HEK293 (cell line): ENCODE data around the gene LEUTX.

Experiments used
- KLF10 ChIP-seq: fragments of 450-650 bp; IDR thresholded peaks from 2 replicates; pipeline ENCODE4 v1.5.1; 2018; ENCODE audit warnings: missing biosample characterization, mild to moderate bottlenecking, missing genetic modification characterization
- KLF8 ChIP-seq: fragments of 450-650 bp; formaldehyde crosslinking; IDR thresholded peaks from 2 replicates; pipeline ENCODE4 v1.5.1; 2016; ENCODE audit warnings: missing biosample characterization, missing genetic modification characterization
- KLF9 ChIP-seq: fragments of 450-650 bp; formaldehyde crosslinking; IDR thresholded peaks from 2 replicates; pipeline ENCODE4 v1.5.1; 2016; ENCODE audit warnings: missing biosample characterization, missing genetic modification characterization, low read depth
- PBX3 ChIP-seq: sonication (generic); formaldehyde crosslinking; IDR thresholded peaks from 2 replicates; pipeline ENCODE4 v1.8.1; 2022; ENCODE audit warnings: mild to moderate bottlenecking, moderate library complexity, missing genetic modification reagents
- REPIN1 ChIP-seq: fragments of 450-650 bp; formaldehyde crosslinking; IDR thresholded peaks from 2 replicates; pipeline ENCODE4 v1.5.1; 2017; ENCODE audit warnings: missing biosample characterization, missing genetic modification characterization, low read depth
- SP3 ChIP-seq: fragments of 450-650 bp; formaldehyde crosslinking; IDR thresholded peaks from 2 replicates; pipeline ENCODE4 v1.5.1; 2016; ENCODE audit warnings: missing biosample characterization, missing genetic modification characterization
- TRIM28 ChIP-seq: IDR thresholded peaks from 2 replicates; pipeline ENCODE4 v1.6.1; 2011; ENCODE audit warnings: low read length, control low read depth, borderline replicate concordance
- YY1 ChIP-seq: fragments of 450-650 bp; formaldehyde crosslinking; IDR thresholded peaks from 2 replicates; pipeline ENCODE4 v1.5.1; 2018; ENCODE audit warnings: missing biosample characterization, missing genetic modification characterization
- ZBTB1 ChIP-seq: fragments of 450-650 bp; formaldehyde crosslinking; IDR thresholded peaks from 2 replicates; pipeline ENCODE4 v1.5.1; 2016; ENCODE audit warnings: missing biosample characterization, missing genetic modification characterization
- ZBTB7A ChIP-seq: fragments of 450-650 bp; formaldehyde crosslinking; IDR thresholded peaks from 2 replicates; pipeline ENCODE4 v1.5.1; 2016; ENCODE audit warnings: low read depth, missing biosample characterization, missing genetic modification characterization
- ZEB2 ChIP-seq: fragments of 450-650 bp; formaldehyde crosslinking; IDR thresholded peaks from 2 replicates; pipeline ENCODE4 v1.5.1; 2016; ENCODE audit warnings: missing biosample characterization, missing genetic modification characterization
- ZFP37 ChIP-seq: fragments of 450-650 bp; formaldehyde crosslinking; IDR thresholded peaks from 2 replicates; pipeline ENCODE4 v1.5.1; 2016; ENCODE audit warnings: missing biosample characterization, missing genetic modification characterization
- ZNF133 ChIP-seq: fragments of 450-650 bp; formaldehyde crosslinking; IDR thresholded peaks from 2 replicates; pipeline ENCODE4 v1.5.1; 2016; ENCODE audit warnings: missing biosample characterization, missing genetic modification characterization
- ZNF148 ChIP-seq: fragments of 450-650 bp; formaldehyde crosslinking; IDR thresholded peaks from 2 replicates; pipeline ENCODE4 v1.5.0; 2017; ENCODE audit warnings: missing biosample characterization, missing genetic modification characterization, borderline replicate concordance
- ZNF155 ChIP-seq: fragments of 450-650 bp; formaldehyde crosslinking; IDR thresholded peaks from 2 replicates; pipeline ENCODE4 v1.5.1; 2016; ENCODE audit warnings: missing biosample characterization, missing genetic modification characterization
- ZNF433 ChIP-seq: fragments of 450-650 bp; formaldehyde crosslinking; IDR thresholded peaks from 2 replicates; pipeline ENCODE4 v1.5.1; 2016; ENCODE audit warnings: missing biosample characterization, missing genetic modification characterization, low read depth
- ZNF449 ChIP-seq: fragments of 450-650 bp; formaldehyde crosslinking; IDR thresholded peaks from 2 replicates; pipeline ENCODE4 v1.5.1; 2017; ENCODE audit warnings: missing biosample characterization, mild to moderate bottlenecking, missing genetic modification characterization, moderate library complexity
- ZNF501 ChIP-seq: fragments of 450-650 bp; formaldehyde crosslinking; IDR thresholded peaks from 2 replicates; pipeline ENCODE4 v1.5.1; 2016; ENCODE audit warnings: missing biosample characterization, missing genetic modification characterization
- ZNF544 ChIP-seq: fragments of 450-650 bp; formaldehyde crosslinking; IDR thresholded peaks from 2 replicates; pipeline ENCODE4 v1.5.0; 2017; ENCODE audit warnings: missing biosample characterization, missing genetic modification characterization
- ZNF555 ChIP-seq: fragments of 450-650 bp; formaldehyde crosslinking; conservative IDR thresholded peaks from 2 replicates; pipeline ENCODE4 v1.5.1; 2017; ENCODE audit warnings: missing biosample characterization, mild to moderate bottlenecking, missing genetic modification characterization, inconsistent platforms
- ZNF580 ChIP-seq: fragments of 450-650 bp; formaldehyde crosslinking; IDR thresholded peaks from 2 replicates; pipeline ENCODE4 v1.5.1; 2016; ENCODE audit warnings: missing biosample characterization, missing genetic modification characterization
- ZNF585B ChIP-seq: fragments of 450-650 bp; formaldehyde crosslinking; IDR thresholded peaks from 2 replicates; pipeline ENCODE4 v1.5.1; 2016; ENCODE audit warnings: missing biosample characterization, missing genetic modification characterization
- ZNF645 ChIP-seq: fragments of 450-650 bp; formaldehyde crosslinking; IDR thresholded peaks from 2 replicates; pipeline ENCODE4; 2016; ENCODE audit warnings: missing biosample characterization, missing genetic modification characterization
- ZNF660 ChIP-seq: fragments of 450-650 bp; IDR thresholded peaks from 2 replicates; pipeline ENCODE4 v1.5.1; 2018; ENCODE audit warnings: missing biosample characterization, mild to moderate bottlenecking, missing genetic modification characterization
- ZNF791 ChIP-seq: fragments of 450-650 bp; formaldehyde crosslinking; IDR thresholded peaks from 2 replicates; pipeline ENCODE4 v1.5.1; 2016; ENCODE audit warnings: missing biosample characterization, missing genetic modification characterization
- ZNF837 ChIP-seq: fragments of 450-650 bp; formaldehyde crosslinking; IDR thresholded peaks from 2 replicates; pipeline ENCODE4 v1.5.1; 2016; ENCODE audit warnings: missing biosample characterization, missing genetic modification characterization
- ZSCAN16 ChIP-seq: fragments of 450-650 bp; formaldehyde crosslinking; IDR thresholded peaks from 2 replicates; pipeline ENCODE4 v1.5.1; 2016; ENCODE audit warnings: missing biosample characterization, missing genetic modification characterization
- ZSCAN18 ChIP-seq: fragments of 450-650 bp; formaldehyde crosslinking; IDR thresholded peaks from 2 replicates; pipeline ENCODE4 v1.5.1; 2016; ENCODE audit warnings: missing biosample characterization, missing genetic modification characterization
- ZSCAN5A ChIP-seq: fragments of 450-650 bp; formaldehyde crosslinking; IDR thresholded peaks from 2 replicates; pipeline ENCODE4 v1.5.1; 2016; ENCODE audit warnings: missing biosample characterization, missing genetic modification characterization
- ZXDB ChIP-seq: fragments of 450-650 bp; formaldehyde crosslinking; IDR thresholded peaks from 2 replicates; pipeline ENCODE4 v1.5.1; 2016; ENCODE audit warnings: missing biosample characterization, missing genetic modification characterization

Gene LEUTX

GRCh38 chr19:39824143-39825092, 45.8 kb downstream of the LEUTX start (continued):
- no peak for TF ChIP-seq ZNF791 (tag by site-specific recombination)
- no peak for TF ChIP-seq ZNF544 (tag by site-specific recombination)
- TF ChIP-seq ZNF148 (tag by site-specific recombination) = no peak
- TF ChIP-seq ZNF660 (tag by site-specific recombination) = peak; percentile 58
- TF ChIP-seq YY1 (tag by site-specific recombination) = peak; percentile 75; the same call in 1 of the 2 replicates
- TF ChIP-seq TRIM28 = peak; percentile 35; the same call in 1 of the 2 replicates
- no peak; the same call in 1 of the 2 replicates for TF ChIP-seq ZSCAN16 (tag by site-specific recombination)
- no peak for TF ChIP-seq ZNF555 (tag by site-specific recombination)
- TF ChIP-seq ZXDB (tag by site-specific recombination) = peak; percentile 86
- peak; percentile 76; the same call in 1 of the 2 replicates for TF ChIP-seq ZNF449 (tag by site-specific recombination)
- no peak for TF ChIP-seq ZBTB1 (tag by site-specific recombination)
- TF ChIP-seq ZEB2 (tag by site-specific recombination) = peak; percentile 93
- peak; percentile 57; the same call in 1 of the 2 replicates for TF ChIP-seq ZSCAN5A (tag by site-specific recombination)
- peak; percentile 76 for TF ChIP-seq KLF9 (tag by site-specific recombination)
- 0 out of 2 replicates have a peak, but pooled peaks have one; percentile 34 for TF ChIP-seq ZNF133 (tag by site-specific recombination)
- TF ChIP-seq SP3 (tag by site-specific recombination) = peak; percentile 95
- 0 out of 2 replicates have a peak, but pooled peaks have one; percentile 31 for TF ChIP-seq PBX3
- 0 out of 2 replicates have a peak, but pooled peaks have one; percentile 62 for TF ChIP-seq ZNF837 (tag by site-specific recombination)
- peak; percentile 89; the same call in 1 of the 2 replicates for TF ChIP-seq ZFP37 (tag by site-specific recombination)
- TF ChIP-seq ZBTB7A (tag by site-specific recombination) = peak; percentile 86; the same call in 1 of the 2 replicates
- peak; percentile 82; the same call in 1 of the 2 replicates for TF ChIP-seq ZNF501
- TF ChIP-seq ZNF645 = peak; percentile 72; the same call in 1 of the 2 replicates
- no peak for TF ChIP-seq ZNF585B (tag by site-specific recombination)
- no peak; the same call in none of the 2 replicates for TF ChIP-seq ZSCAN18 (tag by site-specific recombination)
- peak; percentile 49; the same call in 1 of the 2 replicates for TF ChIP-seq KLF8 (tag by site-specific recombination)
- no peak for TF ChIP-seq ZNF155 (tag by site-specific recombination)
- TF ChIP-seq ZNF580 (tag by site-specific recombination) = peak; percentile 77; the same call in 1 of the 2 replicates
- peak; percentile 97 for TF ChIP-seq KLF10 (tag by site-specific recombination)
- TF ChIP-seq REPIN1 (tag by site-specific recombination) = 0 out of 2 replicates have a peak, but pooled peaks have one; percentile 77
- no peak for TF ChIP-seq ZNF433 (tag by site-specific recombination)
